Uterus (tissue), 4 donors: ENCODE results near the gene CSTB. TPM values are rescaled to one million over a fixed set of nuclear protein-coding genes. Genes with fewer than 3 reads are reported as not detected.

Source experiments
- DNase-seq, 2 donors: peaks; one replicate each; pipeline ENCODE4 v3.0.0-alpha.2; 2019 to 2020
- H3K27ac ChIP-seq, 2 donors: fragments of 200-600 bp; sonication (generic); 1 replicate in 1 of 2; 2 replicates in 1 of 2; pipeline ENCODE4 v1.5.1; 2016 to 2018
- H3K27me3 ChIP-seq, 2 donors: fragments of 200-600 bp; sonication (generic); one replicate each; pipeline ENCODE4 v1.5.1; 2018 to 2019; ENCODE audit warnings: control low read depth in 1 of 2
- H3K36me3 ChIP-seq, 2 donors: fragments of 200-600 bp; sonication (generic); one replicate each; pipeline ENCODE4 v1.5.1; 2019; ENCODE audit warnings: control low read depth in 1 of 2
- H3K4me1 ChIP-seq, 2 donors: fragments of 200-600 bp; sonication (generic); one replicate each; pipeline ENCODE4 v1.5.1; 2018 to 2019; ENCODE audit warnings: control low read depth in 1 of 2
- H3K4me3 ChIP-seq, 2 donors: fragments of 200-600 bp; sonication (generic); 1 replicate in 1 of 2; 2 replicates in 1 of 2; pipeline ENCODE4 v1.5.1; 2018 to 2019; ENCODE audit warnings: mild to moderate bottlenecking in 1 of 2
- H3K9me3 ChIP-seq, 2 donors: fragments of 200-600 bp; sonication (generic); one replicate each; pipeline ENCODE4 v1.5.1; 2019; ENCODE audit warnings: control low read depth in 1 of 2
- POLR2A ChIP-seq, 2 donors: fragments of 450-650 bp; IDR thresholded peaks; one replicate each; pipeline ENCODE4 v1.6.1; 2016; ENCODE audit warnings: antibody characterized with exemption in 2 of 2, mild to moderate bottlenecking in 1 of 2, moderate library complexity in 1 of 2
- intact Hi-C: fragments of 100-400 bp; cut with DNase I; formaldehyde crosslinking; loops from one replicate; pipeline ENCODE4 v1.15.1; 2023; ENCODE audit warnings: low total_unique reads
- total RNA-seq, 4 donors: library from RNA; depleted of rRNA in 3 of 4; stranded (reverse); fragments of >200 nt in 3 of 4; gene quantifications; one replicate each; pipeline versions ENCODE4 v1.1.0 to v1.2.4, GENCODE V29; 2014 to 2023
- TF ChIP-seq, protein P1 (sequence below), 4 experiments: fragments of 200-600 bp in 2 of 4; fragments of 450-650 bp in 2 of 4; sonication (generic) in 2 of 4; IDR thresholded peaks; one replicate each; pipeline ENCODE4 v1.5.1; 2016 to 2019; ENCODE audit warnings: antibody characterized with exemption in 4 of 4, mild to moderate bottlenecking in 2 of 4, moderate library complexity in 1 of 4
- donor health status: DM: yes; HTN: yes; CAD: no.

The CSTB gene
- total RNA-seq, 4 donors from 2014 or later: 2.0 to 31.2 (median 5.6) TPM

- H3K27me3 ChIP-seq: no peaks in the 10 kb centered on the region
- no peak for TF ChIP-seq POLR2A (IDR thresholded peaks at IDR 0.05)
- TF ChIP-seq, protein P1, sequence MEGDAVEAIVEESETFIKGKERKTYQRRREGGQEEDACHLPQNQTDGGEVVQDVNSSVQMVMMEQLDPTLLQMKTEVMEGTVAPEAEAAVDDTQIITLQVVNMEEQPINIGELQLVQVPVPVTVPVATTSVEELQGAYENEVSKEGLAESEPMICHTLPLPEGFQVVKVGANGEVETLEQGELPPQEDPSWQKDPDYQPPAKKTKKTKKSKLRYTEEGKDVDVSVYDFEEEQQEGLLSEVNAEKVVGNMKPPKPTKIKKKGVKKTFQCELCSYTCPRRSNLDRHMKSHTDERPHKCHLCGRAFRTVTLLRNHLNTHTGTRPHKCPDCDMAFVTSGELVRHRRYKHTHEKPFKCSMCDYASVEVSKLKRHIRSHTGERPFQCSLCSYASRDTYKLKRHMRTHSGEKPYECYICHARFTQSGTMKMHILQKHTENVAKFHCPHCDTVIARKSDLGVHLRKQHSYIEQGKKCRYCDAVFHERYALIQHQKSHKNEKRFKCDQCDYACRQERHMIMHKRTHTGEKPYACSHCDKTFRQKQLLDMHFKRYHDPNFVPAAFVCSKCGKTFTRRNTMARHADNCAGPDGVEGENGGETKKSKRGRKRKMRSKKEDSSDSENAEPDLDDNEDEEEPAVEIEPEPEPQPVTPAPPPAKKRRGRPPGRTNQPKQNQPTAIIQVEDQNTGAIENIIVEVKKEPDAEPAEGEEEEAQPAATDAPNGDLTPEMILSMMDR (IDR thresholded peaks at IDR 0.05): no peak
- H3K4me3 ChIP-seq: no peak overlapping the region
- H3K27ac ChIP-seq: no peak overlapping the region
- peaks cover 0 to 8% of the 10 kb centered on the region in 2 donors for H3K4me1 ChIP-seq
- no peak for DNase-seq
- intact Hi-C loops: no loop called here
- no peaks in the 10 kb centered on the region for H3K9me3 ChIP-seq
- H3K36me3 ChIP-seq: no peaks in the 10 kb centered on the region
These were observed 33.9 kb upstream of the CSTB start for GRCh38 chr21:43809853-43810504.

DNA sequence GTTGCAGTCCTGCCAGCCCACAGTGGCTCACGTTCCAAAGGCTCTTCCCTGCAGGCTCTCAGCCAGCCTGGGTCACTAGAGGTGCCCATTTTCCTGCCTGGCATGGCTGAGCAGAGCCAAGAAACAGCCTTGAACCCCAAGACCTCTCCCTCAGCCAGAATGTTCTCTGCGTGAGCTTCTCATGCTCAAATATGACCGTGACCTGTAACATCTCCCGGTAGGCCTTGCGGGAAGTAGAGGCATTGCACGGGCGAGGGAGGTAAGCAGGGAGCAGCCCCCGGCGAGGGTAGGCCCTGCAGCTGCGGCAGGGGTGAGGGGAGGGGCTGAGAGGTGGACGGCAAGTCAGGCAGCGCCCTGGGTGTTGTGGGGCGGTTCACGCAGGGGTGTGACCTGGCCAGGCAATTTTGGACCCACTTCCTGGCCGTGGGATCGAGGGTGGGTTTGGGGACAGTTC lies 33.3 kb upstream of the CSTB start:
- no peaks in the 10 kb centered on the region for H3K9me3 ChIP-seq
- H3K36me3 ChIP-seq: no peaks in the 10 kb centered on the region
- DNase-seq: no peak
- no peak overlapping the region for H3K4me3 ChIP-seq
- intact Hi-C loops: no loop called here
- no peaks in the 10 kb centered on the region for H3K27me3 ChIP-seq
- TF ChIP-seq POLR2A (IDR thresholded peaks at IDR 0.05): no peak
- TF ChIP-seq, protein P1 (IDR thresholded peaks at IDR 0.05): no peak
- peaks cover 0 to 8% of the 10 kb centered on the region in 2 donors for H3K4me1 ChIP-seq
- no peak overlapping the region for H3K27ac ChIP-seq

- no peak for TF ChIP-seq POLR2A (IDR thresholded peaks at IDR 0.05)
- TF ChIP-seq, protein P1 (IDR thresholded peaks at IDR 0.05): no peak
- H3K27ac ChIP-seq: no peak overlapping the region
- intact Hi-C loops: no loop called here
- H3K4me3 ChIP-seq: no peak overlapping the region
- H3K36me3 ChIP-seq: no peaks in the 10 kb centered on the region
- no peaks in the 10 kb centered on the region for H3K27me3 ChIP-seq
- peaks cover 0 to 8% of the 10 kb centered on the region in 2 donors for H3K4me1 ChIP-seq
- no peaks in the 10 kb centered on the region for H3K9me3 ChIP-seq
- no peak for DNase-seq
These were observed 32.7 kb upstream of the CSTB start for GRCh38 chr21:43808832-43809251.

DNA sequence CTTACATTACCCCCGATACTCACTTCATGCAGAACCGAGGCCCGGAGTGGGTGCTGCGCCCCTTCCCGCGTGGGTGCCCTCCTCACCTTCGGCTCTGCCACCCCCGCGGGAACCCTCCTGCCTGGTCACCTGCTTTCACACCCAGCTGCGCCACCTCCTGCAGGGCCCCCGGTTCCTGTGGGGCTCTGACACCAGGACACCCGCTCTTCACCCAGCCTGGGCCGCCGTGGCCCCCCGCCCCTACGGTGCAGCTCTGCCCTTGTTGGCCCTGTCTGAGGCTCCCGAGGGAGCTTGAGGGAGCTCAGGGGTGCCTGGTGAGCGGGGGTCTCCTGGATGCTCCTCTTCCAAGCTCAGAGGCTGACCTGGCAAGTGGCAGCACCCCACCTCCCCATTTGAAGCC lies 32.3 kb upstream of the CSTB start:
- Histone ChIP-seq H3K36me3 (no peaks in the 10 kb centered on the region), H3K27ac (no peak overlapping the region), H3K9me3 (no peaks in the 10 kb centered on the region), H3K4me3 (no peak overlapping the region), H3K4me1 (peaks cover 0 to 8% of the 10 kb centered on the region in 2 donors), H3K27me3 (no peaks in the 10 kb centered on the region)
- no peak for TF ChIP-seq POLR2A (IDR thresholded peaks at IDR 0.05)
- TF ChIP-seq, protein P1 (IDR thresholded peaks at IDR 0.05): no peak
- DNase-seq: no peak
- intact Hi-C loops: no loop called here

DNA sequence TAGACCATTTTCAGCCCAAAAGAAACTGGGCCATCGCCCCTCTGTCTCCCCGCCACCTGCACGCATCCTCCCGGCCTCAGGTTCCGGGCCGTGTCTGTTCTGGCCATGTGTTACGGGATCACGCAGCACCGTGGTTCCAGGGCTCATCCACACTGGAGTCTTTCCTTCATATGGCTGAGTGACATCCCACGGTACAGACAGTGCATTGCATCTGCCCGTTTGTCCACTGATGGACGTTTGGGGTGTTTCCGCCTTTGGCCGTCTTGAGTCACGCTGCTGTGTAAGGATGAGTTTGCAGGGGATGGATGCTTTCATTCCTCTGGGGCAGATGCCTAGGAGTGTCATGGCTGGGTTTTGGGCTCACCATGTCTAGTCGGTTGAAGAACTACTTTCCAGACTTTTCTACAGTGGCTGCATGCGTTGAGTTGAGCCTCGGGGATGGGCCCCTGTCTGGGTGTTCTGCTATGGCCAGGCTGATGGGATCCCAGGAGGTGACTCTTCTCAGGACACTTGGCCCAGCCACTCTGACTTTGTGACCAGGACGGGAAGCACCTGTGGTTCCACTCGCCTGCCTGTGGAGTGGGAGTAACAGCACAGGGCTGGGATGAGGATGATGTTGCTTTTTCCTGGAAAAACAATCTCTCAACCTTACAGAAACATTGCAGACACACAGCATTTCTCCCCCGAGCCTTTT lies 30.1 kb upstream of the CSTB start:
- Histone ChIP-seq H3K27me3 (no peaks in the 10 kb centered on the region), H3K27ac (no peak overlapping the region), H3K4me1 (peaks cover 0 to 8% of the 10 kb centered on the region in 2 donors), H3K9me3 (no peaks in the 10 kb centered on the region), H3K4me3 (no peak overlapping the region), H3K36me3 (no peaks in the 10 kb centered on the region)
- DNase-seq: no peak
- TF ChIP-seq, protein P1 (IDR thresholded peaks at IDR 0.05): no peak
- TF ChIP-seq POLR2A (IDR thresholded peaks at IDR 0.05): no peak
- intact Hi-C loops: no loop called here
